NOMO-1 treated with DMSO at 0.1 percent for 48 hours (cell line): ENCODE results near the gene AQP2.

Source experiments
- DNase-seq: peaks from one replicate; lab custom pipeline; 2025; ENCODE audit not compliant: unreplicated experiment; lab: John Stamatoyannopoulos, UW

AQP2 gene

DNA sequence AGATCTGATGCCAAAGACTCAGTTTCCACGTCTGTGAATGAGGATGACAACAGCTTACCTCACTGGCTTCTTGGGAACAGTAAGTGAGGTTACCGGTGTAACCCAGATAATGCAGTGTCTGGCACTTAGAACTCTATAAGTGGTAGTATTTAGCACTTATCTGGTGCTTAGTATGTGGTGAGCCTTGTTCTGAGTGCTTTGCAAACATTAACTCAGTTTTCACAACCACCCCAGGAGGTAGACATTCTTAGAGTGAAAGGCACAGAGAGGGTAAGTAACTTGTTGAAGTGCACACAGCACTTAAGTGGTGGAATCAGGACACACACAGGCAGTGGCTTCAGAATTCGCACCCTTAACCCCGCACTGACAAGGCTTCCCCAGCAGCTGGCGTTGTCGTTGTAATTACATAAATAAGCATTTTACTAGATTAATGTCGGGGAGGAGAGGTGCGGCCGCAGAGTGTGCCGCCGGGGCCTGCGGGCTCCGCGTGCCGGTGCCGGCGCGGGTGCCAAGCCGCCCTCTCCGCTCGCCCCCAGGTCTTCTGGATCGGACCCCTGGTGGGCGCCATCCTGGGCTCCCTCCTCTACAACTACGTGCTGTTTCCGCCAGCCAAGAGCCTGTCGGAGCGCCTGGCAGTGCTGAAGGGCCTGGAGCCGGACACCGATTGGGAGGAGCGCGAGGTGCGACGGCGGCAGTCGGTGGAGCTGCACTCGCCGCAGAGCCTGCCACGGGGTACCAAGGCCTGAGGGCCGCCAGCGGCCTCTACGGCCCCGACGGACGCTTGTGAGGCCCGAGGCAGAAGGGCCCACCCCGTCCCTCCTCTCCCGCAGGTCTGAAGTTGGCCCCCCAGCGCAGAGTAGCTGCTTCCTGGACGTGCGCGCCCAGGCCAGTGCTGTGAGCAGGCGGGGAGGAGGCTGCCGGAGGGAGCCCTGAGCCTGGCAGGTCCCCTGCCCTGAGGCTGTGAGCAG, 4.6 kb downstream of the AQP2 start:
- DNase-seq = no peak

- peak; percentile 21 for DNase-seq
Measured at GRCh38 chr12:49955899-49956662, 5.5 kb downstream of the AQP2 start.

DNA sequence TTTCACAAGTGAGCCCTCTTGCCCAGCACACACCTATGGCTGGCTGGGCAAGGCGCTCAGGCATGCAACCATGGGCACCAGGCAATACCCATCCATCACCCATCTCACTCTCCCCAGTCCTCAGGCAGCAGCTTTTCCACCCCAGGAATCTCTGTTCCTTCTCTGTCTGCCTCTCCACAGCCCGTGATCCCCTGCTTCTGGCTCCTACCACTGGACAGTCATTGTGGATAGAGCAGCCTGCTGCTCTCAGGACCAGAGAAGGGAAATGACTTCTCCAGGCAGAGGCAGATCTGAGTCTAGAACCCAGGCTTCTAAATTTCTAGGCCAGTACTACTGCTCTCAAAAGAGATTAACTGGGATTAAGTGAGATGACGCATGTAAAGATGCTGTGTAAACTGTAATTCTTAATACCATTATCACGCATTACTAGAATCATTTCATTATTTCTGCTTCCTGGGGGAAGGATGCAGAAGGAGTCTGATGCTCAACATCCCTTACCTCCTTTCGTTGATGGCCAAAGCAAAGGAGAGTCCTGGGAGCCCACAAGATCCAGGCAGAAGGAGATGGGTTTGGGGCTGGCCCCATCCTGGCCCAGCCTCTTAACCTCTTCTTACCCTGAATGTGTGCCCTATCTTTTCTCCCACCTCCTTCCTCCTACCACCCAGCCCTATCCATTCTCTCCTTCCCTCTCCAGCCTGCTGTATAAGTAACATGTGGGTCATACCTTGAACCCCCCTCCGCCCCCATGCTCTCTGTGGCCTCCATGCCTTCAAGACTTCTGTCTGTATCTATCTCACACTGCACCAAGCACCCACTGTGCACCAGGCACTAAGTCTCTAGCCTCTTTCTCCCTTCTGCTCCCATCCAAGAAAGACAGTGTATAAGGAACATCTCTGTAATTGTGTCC, 6.4 kb downstream of the AQP2 start:
- no peak for DNase-seq

DNA sequence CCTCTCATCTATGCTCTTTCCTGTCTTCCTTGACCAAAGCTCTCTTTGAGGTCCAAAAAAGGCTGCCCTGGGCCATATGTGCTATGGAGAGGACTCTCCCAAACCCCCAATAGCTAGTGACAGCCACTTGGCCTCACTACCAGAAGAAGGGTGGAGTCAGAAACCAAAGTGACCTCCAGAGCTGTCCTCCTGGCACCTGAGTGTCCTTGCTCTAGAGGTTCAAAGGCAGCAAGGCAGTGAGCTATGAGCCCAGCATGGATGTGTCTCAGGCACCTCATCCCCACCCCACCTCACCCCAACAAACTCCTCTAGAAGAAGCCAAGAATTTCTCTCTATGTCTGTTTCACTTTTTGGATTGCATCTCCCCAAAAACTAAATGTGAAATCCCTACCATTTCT, 7.0 kb downstream of the AQP2 start:
- no peak for DNase-seq

- DNase-seq = no peak
Measured at GRCh38 chr12:49959685-49960473, 9.3 kb downstream of the AQP2 start.

DNA sequence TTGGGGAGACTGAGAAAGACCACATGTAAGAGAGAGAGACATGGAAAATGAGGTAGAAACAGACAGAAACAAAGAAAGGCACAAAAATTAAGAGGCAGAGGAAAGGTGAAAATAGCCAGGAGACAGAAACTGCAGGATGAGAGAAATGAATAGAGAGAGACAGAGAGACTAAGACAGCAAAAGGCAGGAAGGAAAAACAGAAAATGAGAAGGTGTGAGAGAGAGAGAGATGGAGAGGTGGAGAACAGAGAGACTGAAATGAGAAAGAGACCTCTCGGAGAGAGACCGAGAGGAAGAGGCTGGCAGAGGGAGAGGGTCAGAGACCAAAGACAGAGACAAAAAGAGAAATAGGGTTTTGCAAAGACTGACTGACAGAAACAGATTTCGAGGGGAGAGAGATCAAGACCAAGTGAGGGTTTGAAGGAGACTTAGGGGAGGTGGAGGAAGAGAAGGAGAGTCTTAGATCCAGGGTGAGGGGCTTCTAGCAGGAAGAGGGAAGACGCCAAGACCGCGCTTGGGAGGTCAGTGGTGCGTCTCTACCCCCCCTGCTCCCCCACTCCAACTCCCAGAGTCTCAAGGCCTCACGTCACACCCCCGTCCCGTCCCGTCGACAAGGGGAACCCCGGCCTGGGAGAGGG, 10.1 kb downstream of the AQP2 start:
- no peak for DNase-seq

GRCh38 chr12:49961111-49961922, 10.8 kb downstream of the AQP2 start, which contains the start of gene AQP5:
Gene AQP5, plus strand, starts transcription at chr12:49961872. Its CDS starts 146 bp downstream, at chr12:49962018.
- no peak for DNase-seq

- no peak for DNase-seq
Measured at GRCh38 chr12:49961993-49962764, 11.6 kb downstream of the AQP2 start.

DNA sequence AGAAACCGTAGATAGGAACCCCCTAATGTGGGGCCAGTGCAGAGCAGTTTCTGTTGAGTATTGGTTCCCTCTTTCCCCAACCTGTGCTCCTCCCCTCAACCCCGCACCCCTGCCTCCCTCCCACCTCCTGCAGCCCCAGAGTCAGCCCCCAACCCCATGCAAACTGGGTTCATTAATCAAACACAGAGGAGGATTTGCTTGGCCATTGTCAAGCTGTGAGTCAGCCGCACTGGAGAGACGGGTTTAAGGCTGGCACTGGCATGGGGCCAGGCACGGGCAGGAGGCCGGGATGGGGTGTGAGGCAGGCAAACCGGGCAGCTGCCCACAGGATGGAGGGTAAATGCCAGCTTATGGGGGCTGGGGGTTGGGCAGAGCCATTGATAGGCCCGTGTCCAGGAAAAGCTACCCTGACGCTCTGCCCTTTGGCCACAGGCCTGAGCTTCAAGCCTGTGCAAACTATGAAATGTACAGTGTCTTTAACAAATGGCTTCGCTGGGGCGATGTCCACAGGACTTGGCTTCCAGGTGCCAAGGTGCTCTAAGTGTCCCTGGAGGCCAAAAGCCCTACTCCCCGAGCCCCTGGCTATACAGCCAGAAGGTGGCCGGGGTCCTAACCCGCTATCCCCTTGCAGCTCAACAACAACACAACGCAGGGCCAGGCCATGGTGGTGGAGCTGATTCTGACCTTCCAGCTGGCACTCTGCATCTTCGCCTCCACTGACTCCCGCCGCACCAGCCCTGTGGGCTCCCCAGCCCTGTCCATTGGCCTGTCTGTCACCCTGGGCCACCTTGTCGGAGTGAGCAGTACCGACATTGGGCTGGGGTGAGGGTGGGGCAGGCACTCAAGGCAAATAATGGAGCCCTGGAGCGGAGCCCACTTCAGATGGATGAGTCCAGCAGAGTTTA, 12.6 kb downstream of the AQP2 start:
- DNase-seq = no peak

DNA sequence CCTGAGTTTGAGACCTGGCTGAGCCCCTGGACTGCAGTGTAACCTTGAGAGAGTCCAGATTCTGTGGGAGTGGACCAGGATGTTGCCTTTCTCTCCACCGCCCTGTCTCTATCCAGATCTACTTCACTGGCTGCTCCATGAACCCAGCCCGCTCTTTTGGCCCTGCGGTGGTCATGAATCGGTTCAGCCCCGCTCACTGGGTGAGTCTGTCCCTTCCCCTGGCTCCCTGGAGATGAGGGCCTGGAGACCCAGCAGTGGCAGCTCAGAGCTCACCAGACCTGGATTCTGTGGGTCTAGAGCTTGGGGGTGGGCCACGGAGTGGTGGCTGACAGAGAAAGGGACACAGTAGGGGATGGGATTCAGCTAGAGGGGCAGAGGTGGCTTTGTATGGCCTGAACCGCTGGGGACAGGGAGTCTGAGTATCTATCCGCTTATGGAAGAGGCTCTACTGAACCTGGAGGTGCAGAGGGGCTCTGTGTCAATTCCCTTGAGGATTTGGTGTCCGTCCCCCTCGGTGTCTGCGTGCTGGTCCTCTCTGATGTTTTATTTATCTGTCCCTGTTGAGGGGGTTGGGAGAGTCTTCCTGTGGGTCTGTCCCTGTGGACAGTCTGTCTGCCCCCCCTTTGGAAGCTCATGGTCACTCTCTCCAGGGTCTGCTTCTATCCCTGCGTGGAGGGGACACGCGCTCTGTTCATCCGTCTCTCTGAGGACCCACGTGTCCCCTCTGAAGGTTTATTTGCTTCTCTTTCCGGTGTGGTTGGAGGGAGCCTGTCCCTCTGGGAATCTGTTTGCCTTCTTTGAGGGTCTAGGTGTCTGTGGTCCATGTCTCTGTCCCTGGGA, 13.7 kb downstream of the AQP2 start:
- no peak for DNase-seq

GRCh38 chr12:49964849-49965624, 14.5 kb downstream of the AQP2 start:
- DNase-seq = no peak

DNA sequence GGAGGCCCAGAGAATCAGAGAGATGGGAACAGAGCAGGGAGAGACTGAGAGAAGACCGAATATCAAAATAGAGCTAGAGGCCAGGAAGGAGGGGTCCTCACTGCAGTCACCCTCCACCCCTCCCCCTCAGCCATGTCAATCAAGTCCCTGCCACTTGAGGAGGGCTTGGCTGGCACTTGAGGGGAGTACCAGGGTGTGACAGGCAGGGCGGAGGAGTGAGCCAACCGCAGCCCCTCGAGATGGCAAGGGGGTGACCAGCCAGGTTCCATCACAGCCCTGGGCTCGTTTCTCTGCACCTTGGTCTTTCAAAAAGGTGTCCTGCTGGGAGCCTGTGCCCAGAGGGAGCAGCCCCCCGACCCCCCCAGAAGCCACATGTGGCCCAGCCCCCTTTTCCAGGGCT, 15.3 kb downstream of the AQP2 start:
- DNase-seq = no peak

- no peak for DNase-seq
Measured at GRCh38 chr12:49966511-49967041, 16.0 kb downstream of the AQP2 start.

DNA sequence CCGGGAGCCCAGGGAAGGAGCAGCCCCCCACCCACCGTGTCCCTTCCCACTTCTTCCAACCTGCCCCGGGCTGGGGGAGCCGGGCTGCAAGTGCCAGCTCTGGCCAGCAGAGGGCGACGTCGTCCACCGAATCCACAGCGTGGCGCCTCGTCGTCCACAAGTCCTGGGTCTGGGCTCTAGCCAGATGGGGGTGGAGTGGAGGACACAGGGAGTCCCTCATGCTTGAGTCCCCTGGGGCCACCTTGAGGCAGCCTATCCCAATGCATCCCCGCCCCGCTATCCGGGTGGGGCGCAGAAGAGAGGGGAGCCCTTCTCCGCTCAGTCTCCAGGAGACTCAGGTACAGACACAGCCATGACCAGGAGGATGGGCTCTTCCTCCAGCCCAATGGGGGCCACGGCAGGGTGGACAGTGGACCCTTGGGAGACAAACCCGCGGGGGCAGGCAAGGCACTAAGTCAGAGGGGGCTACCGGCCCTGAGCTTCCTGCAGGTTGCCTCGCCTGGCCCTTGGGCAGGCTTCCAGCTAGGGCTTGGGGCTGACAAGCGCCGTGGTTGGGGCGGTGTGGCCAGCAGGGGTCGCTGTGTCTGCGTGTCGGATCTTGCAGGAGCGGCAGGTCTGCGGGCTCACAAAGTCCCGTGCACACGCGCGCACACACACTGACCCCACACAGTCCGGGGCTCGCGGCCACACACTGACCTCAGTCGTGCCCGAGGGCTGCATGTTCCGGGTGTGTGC, 16.7 kb downstream of the AQP2 start:
- DNase-seq = peak; percentile 72
